Esophagus squamous epithelium (tissue), 4 donors: ENCODE measurements around the gene CRYBB2.

ENCODE experiments used
- POLR2A ChIP-seq, 4 donors: fragments of 450-650 bp; IDR thresholded peaks; one replicate each; pipeline ENCODE4 v1.6.1; 2017; ENCODE audit warnings: antibody characterized with exemption in 4 of 4, mild to moderate bottlenecking in 4 of 4, moderate library complexity in 3 of 4
- TF ChIP-seq, protein P1 (sequence below), 6 experiments: fragments of 450-650 bp in 4 of 6; fragments of 200-600 bp in 2 of 6; sonication (generic) in 2 of 6; IDR thresholded peaks; one replicate each; pipeline ENCODE4 v1.5.1; 2016 to 2019; ENCODE audit warnings: antibody characterized with exemption in 6 of 6, mild to moderate bottlenecking in 4 of 6, moderate library complexity in 4 of 6

DNA sequence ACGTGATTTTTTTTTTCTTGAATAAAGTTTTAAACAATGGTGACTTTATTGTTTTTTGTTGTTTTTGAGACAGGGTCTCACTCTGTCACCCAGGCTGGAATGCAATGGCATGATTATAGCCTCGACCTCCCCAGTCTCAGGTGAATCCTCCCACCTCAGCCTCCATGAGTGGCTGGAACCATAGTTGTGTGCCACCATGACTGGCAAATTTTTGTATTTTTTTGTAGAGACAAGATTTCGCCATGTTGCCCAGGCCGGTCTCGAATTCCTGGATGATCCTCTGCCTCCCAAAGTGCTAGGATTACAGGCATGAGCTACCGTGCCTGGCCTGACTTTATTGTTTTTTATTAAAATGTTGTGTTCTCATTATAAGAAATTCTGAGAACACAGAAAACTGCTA lies 32.0 kb upstream of the CRYBB2 start:
- TF ChIP-seq, protein P1, sequence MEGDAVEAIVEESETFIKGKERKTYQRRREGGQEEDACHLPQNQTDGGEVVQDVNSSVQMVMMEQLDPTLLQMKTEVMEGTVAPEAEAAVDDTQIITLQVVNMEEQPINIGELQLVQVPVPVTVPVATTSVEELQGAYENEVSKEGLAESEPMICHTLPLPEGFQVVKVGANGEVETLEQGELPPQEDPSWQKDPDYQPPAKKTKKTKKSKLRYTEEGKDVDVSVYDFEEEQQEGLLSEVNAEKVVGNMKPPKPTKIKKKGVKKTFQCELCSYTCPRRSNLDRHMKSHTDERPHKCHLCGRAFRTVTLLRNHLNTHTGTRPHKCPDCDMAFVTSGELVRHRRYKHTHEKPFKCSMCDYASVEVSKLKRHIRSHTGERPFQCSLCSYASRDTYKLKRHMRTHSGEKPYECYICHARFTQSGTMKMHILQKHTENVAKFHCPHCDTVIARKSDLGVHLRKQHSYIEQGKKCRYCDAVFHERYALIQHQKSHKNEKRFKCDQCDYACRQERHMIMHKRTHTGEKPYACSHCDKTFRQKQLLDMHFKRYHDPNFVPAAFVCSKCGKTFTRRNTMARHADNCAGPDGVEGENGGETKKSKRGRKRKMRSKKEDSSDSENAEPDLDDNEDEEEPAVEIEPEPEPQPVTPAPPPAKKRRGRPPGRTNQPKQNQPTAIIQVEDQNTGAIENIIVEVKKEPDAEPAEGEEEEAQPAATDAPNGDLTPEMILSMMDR (IDR thresholded peaks at IDR 0.05): no peak
- TF ChIP-seq POLR2A (IDR thresholded peaks at IDR 0.05): no peak
